AG04449 (cell line): ENCODE results near the gene KCNJ6.
A peak's percentile ranks its signal among the peaks of the same experiment; 100 is the strongest.

Source experiments
- CTCF ChIA-PET: fragments of 350-600 bp; formaldehyde crosslinking; extraction: SDS; loops from one replicate; lab custom pipeline; 2021; ENCODE audit warnings: antibody characterized with exemption; lab: Yijun Ruan, JAX
- POLR2A ChIA-PET: fragments of 400-600, 350-600 bp; formaldehyde crosslinking; extraction: SDS; loops from one replicate; lab custom pipeline; 2020; ENCODE audit warnings: antibody characterized with exemption, inconsistent platforms; lab: Yijun Ruan, JAX
- DNase-seq: peaks from one replicate; pipeline ENCODE4 v3.0.0-alpha.2; 2010; ENCODE audit warnings: low read depth, low spot score
- H3K4me3 ChIP-seq: 2 replicates; pipeline ENCODE4 v1.5.1; 2011; ENCODE audit warnings: low read depth, mild to moderate bottlenecking, control low read depth, low read length
- CTCF ChIP-seq: IDR thresholded peaks from one replicate; pipeline ENCODE4 v1.5.1; 2011; ENCODE audit warnings: mild to moderate bottlenecking, moderate library complexity, low read length, control low read depth, inconsistent platforms; ENCODE audit not compliant: insufficient read depth; ENCODE audit errors: missing control alignments

The KCNJ6 gene

GRCh38 chr21:37796011-37796410 lies 120.2 kb downstream of the KCNJ6 start:
- POLR2A ChIA-PET, result no interaction called here
- CTCF ChIA-PET, result interaction anchor here (0.7 kb wide), 1 partner anchor 85 kb away, joined by 3 read pairs; no protein-coding TSS in a partner anchor
- TF ChIP-seq CTCF, result no peak
- H3K4me3 ChIP-seq, result no peak overlapping the region
- no peak for DNase-seq

GRCh38 chr21:37793660-37794059 lies 122.6 kb downstream of the KCNJ6 start:
- TF ChIP-seq CTCF, result no peak
- DNase-seq, result no peak
- H3K4me3 ChIP-seq, result no peak overlapping the region
- POLR2A ChIA-PET, result no interaction called here
- CTCF ChIA-PET, result no interaction called here

DNA sequence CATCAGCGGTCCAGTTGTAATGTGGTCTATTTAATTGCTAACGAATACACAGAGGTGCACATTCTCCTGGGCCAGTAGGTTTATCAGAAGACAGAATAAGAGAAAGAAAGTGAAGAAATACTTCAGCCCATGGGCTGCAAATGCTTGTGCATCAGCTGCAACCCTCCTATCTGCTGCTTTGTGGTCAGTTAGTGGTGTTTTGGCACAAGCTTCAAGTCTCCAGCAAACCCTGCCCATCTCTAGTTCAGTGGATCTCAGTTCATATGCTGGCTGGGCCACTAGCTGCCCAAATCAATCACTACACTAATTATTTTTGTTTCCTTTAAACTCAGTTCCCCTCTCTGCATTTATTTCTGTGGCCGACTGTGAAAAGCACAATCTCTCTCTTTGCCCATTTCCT lies 124.2 kb downstream of the KCNJ6 start:
- DNase-seq, result no peak
- POLR2A ChIA-PET, result no interaction called here
- CTCF ChIA-PET, result no interaction called here
- H3K4me3 ChIP-seq, result no peak overlapping the region
- no peak for TF ChIP-seq CTCF

GRCh38 chr21:37790905-37791304 lies 125.4 kb downstream of the KCNJ6 start:
- no peak for DNase-seq
- no peak overlapping the region for H3K4me3 ChIP-seq
- TF ChIP-seq CTCF, result no peak
- POLR2A ChIA-PET, result no interaction called here
- CTCF ChIA-PET, result interaction anchor here (0.8 kb wide), 1 partner anchor 126 kb away, joined by 3 read pairs; no protein-coding TSS in a partner anchor

DNA sequence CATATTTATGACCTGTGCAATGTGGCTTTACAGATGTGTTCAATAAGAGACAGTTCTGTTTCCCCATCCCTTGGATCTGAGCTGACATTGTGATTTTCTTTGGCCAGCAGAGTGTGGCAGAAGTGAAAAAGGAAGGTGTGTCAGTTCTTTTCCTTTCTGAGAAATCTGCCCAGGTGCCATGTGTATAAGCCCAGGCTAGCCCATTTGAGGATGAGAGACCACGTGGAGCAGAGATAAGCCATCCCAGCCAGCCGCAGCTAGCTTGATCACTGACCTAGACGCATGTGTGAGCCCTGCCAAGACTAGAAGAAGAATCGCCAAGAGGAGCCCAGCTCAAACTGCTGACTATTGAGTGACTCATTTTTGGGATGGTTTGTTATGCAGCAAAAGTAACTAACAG lies 127.8 kb downstream of the KCNJ6 start:
- ChIA-PET CTCF (interaction anchor here (1.1 kb wide), 1 partner anchor 26 kb away, joined by 3 read pairs; no protein-coding TSS in a partner anchor), POLR2A (no interaction called here)
- H3K4me3 ChIP-seq, result no peak overlapping the region
- TF ChIP-seq CTCF, result no peak
- no peak for DNase-seq

- CTCF ChIA-PET, result interaction anchor here (1.0 to 1.2 kb wide), 2 partner anchors 10 to 113 kb away, joined by 3 to 4 read pairs; no protein-coding TSS in a partner anchor
- peak; percentile 85 for DNase-seq
- no peak overlapping the region for H3K4me3 ChIP-seq
- TF ChIP-seq CTCF, result no peak
- POLR2A ChIA-PET, result no interaction called here
Observed at GRCh38 chr21:37787456-37787855, 128.8 kb downstream of the KCNJ6 start.
